Measurements from ENCODE around the gene CALU. TPM values are rescaled to one million over a fixed set of nuclear protein-coding genes. Genes with fewer than 3 reads are reported as not detected.

The CALU gene
- total RNA-seq, 4 donors from 2014 or later = 107 to 132 (median 128) TPM

GRCh38 chr7:128809363-128809762, 70.2 kb downstream of the CALU start:
- ATAC-seq (ENCODE audit: low FRiP score) (no peak), DNase-seq (ENCODE audit: low spot score) (no peak)
- TF ChIP-seq CTCF (IDR thresholded peaks at IDR 0.05) = no peak

- ATAC-seq (ENCODE audit: low FRiP score) (no peak), DNase-seq (ENCODE audit: low spot score) (no peak)
- no peak for TF ChIP-seq CTCF (IDR thresholded peaks at IDR 0.05)
Measured at GRCh38 chr7:128810473-128810872, 71.3 kb downstream of the CALU start.

- DNase-seq (ENCODE audit: low spot score) (no peak), ATAC-seq (ENCODE audit: low FRiP score) (no peak)
- no peak for TF ChIP-seq CTCF (IDR thresholded peaks at IDR 0.05)
Measured at GRCh38 chr7:128810997-128811396, 71.8 kb downstream of the CALU start.

- no peak for TF ChIP-seq CTCF (IDR thresholded peaks at IDR 0.05)
- DNase-seq (ENCODE audit: low spot score) = no peak
- ATAC-seq (ENCODE audit: low FRiP score) = no peak
Measured at GRCh38 chr7:128811631-128812430, 72.7 kb downstream of the CALU start.

GRCh38 chr7:128812514-128813168, 73.5 kb downstream of the CALU start:
- DNase-seq (ENCODE audit: low spot score) (no peak), ATAC-seq (ENCODE audit: low FRiP score) (no peak)
- no peak for TF ChIP-seq CTCF (IDR thresholded peaks at IDR 0.05)

GRCh38 chr7:128814499-128814898, 75.3 kb downstream of the CALU start:
- DNase-seq (ENCODE audit: low spot score) (no peak), ATAC-seq (ENCODE audit: low FRiP score) (no peak)
- no peak for TF ChIP-seq CTCF (IDR thresholded peaks at IDR 0.05)

Measured in omental fat pad (tissue), 4 donors.